Fibroblast of lung (primary cell): ENCODE results near the gene NAA38.

ENCODE experiments used
- CTCF ChIP-seq, 2 donors: IDR thresholded peaks in 1 of 2; conservative IDR thresholded peaks in 1 of 2; 1 replicate in 1 of 2; 2 replicates in 1 of 2; pipeline ENCODE4 v1.5.1; 2011 to 2012; ENCODE audit warnings: low read length in 2 of 2, control low read depth in 1 of 2, inconsistent platforms in 1 of 2, low read depth in 1 of 2, mild to moderate bottlenecking in 1 of 2
- EZH2 ChIP-seq: IDR thresholded peaks from 2 replicates; pipeline ENCODE4 v1.5.1; 2012; ENCODE audit warnings: low read length, control low read depth, mild to moderate bottlenecking; ENCODE audit errors: missing control alignments

GRCh38 chr17:7889166-7889955 lies 32.0 kb upstream of the NAA38 start:
- TF ChIP-seq CTCF (conservative IDR thresholded peaks at IDR 0.05 in 1 of 2, IDR thresholded peaks at IDR 0.05 in 1 of 2; ENCODE audit: low read depth in 1 of 2, low read length in 2 of 2) (peak; percentile 33 to 46), EZH2 (no peak)
